Common myeloid progenitor, CD34-positive (primary cell): ENCODE data around the gene PKLR.

ENCODE experiments used
- CTCF ChIA-PET: fragments of 350-600 bp; sonication (Branson Sonifier 250); formaldehyde crosslinking; loops from one replicate; lab custom pipeline; 2021; ENCODE audit warnings: antibody characterized with exemption; lab: Charles Lee
- POLR2A ChIA-PET: fragments of 350-600 bp; sonication (Branson Sonifier 250); formaldehyde crosslinking; loops from one replicate; lab custom pipeline; 2021; ENCODE audit warnings: antibody characterized with exemption; lab: Charles Lee
- DNase-seq, 3 donors: peaks; one replicate each; pipeline versions ENCODE4 v3.0.0 to v3.0.0-alpha.2; 2013
- H3K27ac ChIP-seq, 2 experiments: 1 replicate in 1 of 2; 2 replicates in 1 of 2; pipeline ENCODE4 v1.7.0; 2013; ENCODE audit warnings: inconsistent platforms in 2 of 2, low read length in 2 of 2, mild to moderate bottlenecking in 2 of 2, low read depth in 1 of 2, moderate library complexity in 1 of 2; ENCODE audit not compliant: severe bottlenecking in 2 of 2, insufficient read depth in 1 of 2, poor library complexity in 1 of 2
- H3K27me3 ChIP-seq, 5 experiments: replicated peaks in 2 of 5; 1 replicate in 3 of 5; 2 replicates in 2 of 5; pipeline versions ENCODE4 v1.6.1 to v1.7.0; 2013; ENCODE audit warnings: low read length in 4 of 5, mild to moderate bottlenecking in 2 of 5, moderate library complexity in 2 of 5, inconsistent platforms in 1 of 5; ENCODE audit not compliant: insufficient read depth in 5 of 5, control insufficient read depth in 4 of 5
- H3K36me3 ChIP-seq, 4 experiments: 1 replicate in 2 of 4; 2 replicates in 2 of 4; pipeline versions ENCODE4 v1.6.1 to v1.7.0; 2013; ENCODE audit warnings: low read length in 3 of 4, control low read depth in 1 of 4, mild to moderate bottlenecking in 1 of 4; ENCODE audit not compliant: control insufficient read depth in 4 of 4, insufficient read depth in 4 of 4
- H3K4me1 ChIP-seq, 4 experiments: 1 replicate in 3 of 4; 2 replicates in 1 of 4; pipeline versions ENCODE4 v1.6.1 to v1.7.1; 2013; ENCODE audit warnings: low read length in 3 of 4, mild to moderate bottlenecking in 3 of 4, control low read depth in 1 of 4, inconsistent platforms in 1 of 4, moderate library complexity in 1 of 4; ENCODE audit not compliant: control insufficient read depth in 4 of 4, insufficient read depth in 4 of 4; ENCODE audit errors: control extremely low read depth in 1 of 4
- H3K4me3 ChIP-seq, 7 experiments: 1 replicate in 4 of 7; 2 replicates in 3 of 7; pipeline versions ENCODE4 v1.5.1 to v1.7.0; 2013; ENCODE audit warnings: mild to moderate bottlenecking in 7 of 7, low read length in 6 of 7, moderate library complexity in 6 of 7, inconsistent platforms in 2 of 7, low read depth in 2 of 7, control low read depth in 1 of 7; ENCODE audit not compliant: insufficient read depth in 4 of 7, control insufficient read depth in 1 of 7; ENCODE audit errors: extremely low read depth in 1 of 7
- H3K9me3 ChIP-seq, 5 experiments: 1 replicate in 4 of 5; 2 replicates in 1 of 5; pipeline versions ENCODE4 v1.6.1 to v1.7.1; 2013; ENCODE audit warnings: low read length in 4 of 5, mild to moderate bottlenecking in 2 of 5, inconsistent platforms in 1 of 5, low read depth in 1 of 5, moderate library complexity in 1 of 5; ENCODE audit not compliant: control insufficient read depth in 4 of 5, insufficient read depth in 2 of 5; ENCODE audit errors: control extremely low read depth in 1 of 5
- WGBS: methylation state at CpG from one replicate; pipeline ENCODE4 v1.1.5; 2013; ENCODE audit not compliant: insufficient coverage; 5-methylcytosine and 5-hydroxymethylcytosine counted together

PKLR gene

DNA sequence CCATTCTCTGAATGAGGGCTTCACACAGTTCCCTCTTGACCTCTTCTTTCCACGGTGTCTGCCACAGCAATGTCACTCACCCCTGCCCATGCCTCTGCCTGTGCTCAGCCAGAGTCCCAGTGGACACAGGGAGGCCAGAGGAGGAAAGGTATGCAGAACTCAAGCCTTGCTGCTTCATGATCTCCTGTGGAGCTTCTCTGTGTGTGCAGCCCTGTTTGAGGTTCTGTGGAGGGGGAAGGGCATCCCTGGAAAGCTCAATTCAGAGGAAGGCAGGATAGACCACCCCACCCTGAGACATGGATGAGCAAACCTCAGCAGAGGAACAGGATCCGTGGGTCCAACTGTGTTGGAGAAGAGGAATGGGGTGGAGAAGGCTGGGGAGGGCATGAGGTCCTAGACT is 22.0 kb downstream of the PKLR start:
- Histone ChIP-seq H3K4me3 (no peak overlapping the region), H3K36me3 (peaks cover 0 to 2% (median 0%) of the 10 kb centered on the region in 4 experiments), H3K27ac (no peak overlapping the region), H3K9me3 (no peaks in the 10 kb centered on the region), H3K4me1 (peaks cover 5 to 20% (median 18%) of the 10 kb centered on the region in 4 experiments), H3K27me3 (no peaks in the 10 kb centered on the region)
- POLR2A ChIA-PET = interaction anchor here (0.9 kb wide), 1 partner anchor 45 kb away, joined by 4 read pairs; no protein-coding TSS in a partner anchor
- CTCF ChIA-PET = interaction anchor here (1.1 to 4.2 kb wide), 5 partner anchors 26 to 43 kb away, joined by 3 to 21 read pairs (median 15); partner anchors contain the start of genes FDPS and RUSC1
- WGBS = 92% methylated on average over 2 of the region's 2 CpGs
- DNase-seq = no peak

DNA sequence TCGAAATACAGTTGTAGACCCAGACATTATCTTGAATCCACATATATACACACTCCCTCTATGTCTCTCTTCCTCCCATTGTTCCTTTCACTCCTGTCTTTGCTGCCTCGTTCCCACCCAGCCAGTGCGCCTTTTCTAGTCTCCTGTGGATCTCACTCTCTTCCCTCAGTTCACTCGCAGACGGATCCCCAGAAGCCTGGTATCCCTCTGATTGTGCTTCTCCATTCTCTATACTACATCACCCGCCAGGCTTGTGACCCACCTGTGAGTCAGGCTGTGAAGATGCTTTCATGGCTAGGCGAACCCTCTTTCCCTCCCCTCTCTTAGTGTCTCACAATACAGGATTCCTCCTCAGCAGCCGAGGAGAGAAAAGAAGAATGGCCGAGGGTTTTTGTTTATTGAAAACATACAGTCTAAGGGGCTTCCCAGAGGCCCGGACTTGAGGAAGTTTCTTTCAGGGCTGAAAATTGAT is 22.5 kb downstream of the PKLR start:
- H3K4me3 ChIP-seq = peak overlapping the region in 3 of 7 experiments; percentile 78 to 85 (median 79)
- no peaks in the 10 kb centered on the region for H3K36me3 ChIP-seq
- no peaks in the 10 kb centered on the region for H3K27me3 ChIP-seq
- no peaks in the 10 kb centered on the region for H3K9me3 ChIP-seq
- CTCF ChIA-PET = interaction anchor here (0.9 to 4.2 kb wide), 7 partner anchors 13 to 44 kb away, joined by 3 to 21 read pairs (median 7); partner anchors contain the start of genes FDPS and RUSC1
- 78% methylated on average over 6 of the region's 10 CpGs for WGBS
- POLR2A ChIA-PET = interaction anchor here (1.4 kb wide), 1 partner anchor 27 kb away, joined by 5 read pairs; no protein-coding TSS in a partner anchor
- DNase-seq = no peak
- peaks cover 7 to 23% (median 20%) of the 10 kb centered on the region in 4 experiments for H3K4me1 ChIP-seq
- no peak overlapping the region for H3K27ac ChIP-seq

DNA sequence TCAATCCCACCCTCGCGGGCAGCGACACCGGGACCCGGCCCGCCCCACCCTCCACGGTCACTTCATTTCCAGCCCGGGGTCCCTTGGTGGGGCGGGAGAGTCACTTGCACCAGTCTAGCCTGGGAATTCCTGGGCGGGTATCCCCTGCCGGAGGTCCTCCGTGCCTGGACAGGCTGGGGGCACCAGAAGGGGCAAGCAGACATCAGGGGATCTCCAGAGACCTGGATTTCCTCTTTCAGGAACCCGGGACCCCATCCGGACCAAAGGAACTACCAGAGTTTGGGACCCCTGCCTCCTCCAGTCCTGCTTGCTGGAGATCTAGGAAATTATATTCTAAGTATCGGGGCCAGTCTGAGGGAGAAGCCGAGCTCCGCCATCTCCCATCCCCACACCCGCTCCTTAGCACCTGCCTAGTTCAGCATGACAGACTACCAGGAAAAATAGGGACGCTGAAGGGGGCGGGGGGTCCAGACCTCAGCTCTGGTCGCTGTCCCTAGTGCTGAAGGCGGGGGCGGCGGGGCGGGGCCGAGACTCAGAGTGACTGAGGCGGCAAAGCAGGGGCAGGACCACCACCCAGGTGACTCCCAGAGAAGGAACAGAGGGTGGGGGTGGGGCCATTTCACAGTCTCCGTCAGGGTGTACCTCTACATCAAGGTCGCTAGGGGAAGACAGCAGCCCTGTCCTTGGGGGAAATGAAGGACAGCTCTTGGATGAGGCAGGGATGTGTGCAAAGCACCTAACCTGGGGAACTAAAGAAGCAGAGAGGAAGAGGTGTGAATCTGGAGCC is 23.1 kb downstream of the PKLR start:
- Histone ChIP-seq H3K4me3 (peak overlapping the region; percentile 34 to 85 (median 78)), H3K36me3 (no peaks in the 10 kb centered on the region), H3K9me3 (no peaks in the 10 kb centered on the region), H3K27ac (no peak overlapping the region), H3K27me3 (no peaks in the 10 kb centered on the region), H3K4me1 (peaks cover 7 to 26% (median 23%) of the 10 kb centered on the region in 4 experiments)
- under 1% methylated on average over 22 of the region's 29 CpGs for WGBS
- peak; percentile 66 to 87 (median 84) for DNase-seq
- ChIA-PET CTCF (interaction anchor here (0.9 to 4.2 kb wide), 7 partner anchors 14 to 44 kb away, joined by 3 to 21 read pairs (median 7); partner anchors contain the start of genes FDPS and RUSC1), POLR2A (interaction anchor here (1.4 kb wide), 1 partner anchor 27 kb away, joined by 5 read pairs; no protein-coding TSS in a partner anchor)

DNA sequence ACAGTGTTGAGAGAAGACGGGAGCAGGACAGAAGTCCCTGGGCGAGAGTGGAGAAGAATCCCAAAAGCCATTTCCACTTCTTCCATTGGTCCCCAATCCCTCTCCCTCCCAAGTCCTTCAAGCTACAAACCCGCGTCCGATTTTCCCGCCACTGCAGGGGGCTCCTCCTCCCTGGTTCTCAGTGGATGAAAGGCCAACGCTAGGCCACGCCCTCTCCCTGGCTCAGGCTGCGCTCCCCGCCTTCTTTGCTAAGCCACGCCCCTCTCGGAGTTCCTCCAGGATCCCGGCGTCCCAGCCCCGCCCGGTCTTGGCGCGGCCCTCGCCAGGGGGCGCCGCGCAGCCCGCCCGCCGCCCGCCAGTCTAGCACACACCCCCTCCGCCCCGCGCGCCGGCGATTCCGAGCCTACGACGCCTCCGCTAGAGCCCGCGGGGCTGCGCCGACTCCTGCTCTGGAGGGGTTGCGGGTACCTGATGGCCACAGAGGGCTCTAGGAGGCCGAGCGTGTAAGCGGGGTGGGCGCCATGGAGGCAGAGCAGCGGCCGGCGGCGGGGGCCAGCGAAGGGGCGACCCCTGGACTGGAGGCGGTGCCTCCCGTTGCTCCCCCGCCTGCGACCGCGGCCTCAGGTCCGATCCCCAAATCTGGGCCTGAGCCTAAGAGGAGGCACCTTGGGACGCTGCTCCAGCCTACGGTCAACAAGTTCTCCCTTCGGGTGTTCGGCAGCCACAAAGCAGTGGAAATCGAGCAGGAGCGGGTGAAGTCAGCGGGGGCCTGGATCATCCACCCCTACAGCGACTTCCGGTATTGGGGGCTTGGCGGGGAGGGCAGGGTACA is 24.0 kb downstream of the PKLR start, which contains the start of gene HCN3:
Gene HCN3, plus strand, starts transcription at position 394 of the 832 bp plus-strand sequence. Its CDS starts 128 bp downstream, at position 522.
- Histone ChIP-seq H3K36me3 (no peaks in the 10 kb centered on the region), H3K27ac (no peak within 1 kb of the TSS), H3K4me1 (peaks cover 11 to 32% (median 28%) of the 10 kb centered on the region in 4 experiments), H3K4me3 (peak within 1 kb of the TSS; percentile 34 to 85 (median 78)), H3K27me3 (no peaks in the 10 kb centered on the region), H3K9me3 (no peaks in the 10 kb centered on the region)
- DNase-seq = peak; percentile 93 to 95 (median 93)
- ChIA-PET CTCF (interaction anchor here (0.6 to 4.2 kb wide), 11 partner anchors 8 to 103 kb away, joined by 3 to 21 read pairs (median 8); partner anchors contain the start of genes FDPS and RUSC1), POLR2A (interaction anchor here (1.4 kb wide), 1 partner anchor 28 kb away, joined by 5 read pairs; no protein-coding TSS in a partner anchor)
- 1% methylated on average over 42 of the region's 68 CpGs for WGBS

DNA sequence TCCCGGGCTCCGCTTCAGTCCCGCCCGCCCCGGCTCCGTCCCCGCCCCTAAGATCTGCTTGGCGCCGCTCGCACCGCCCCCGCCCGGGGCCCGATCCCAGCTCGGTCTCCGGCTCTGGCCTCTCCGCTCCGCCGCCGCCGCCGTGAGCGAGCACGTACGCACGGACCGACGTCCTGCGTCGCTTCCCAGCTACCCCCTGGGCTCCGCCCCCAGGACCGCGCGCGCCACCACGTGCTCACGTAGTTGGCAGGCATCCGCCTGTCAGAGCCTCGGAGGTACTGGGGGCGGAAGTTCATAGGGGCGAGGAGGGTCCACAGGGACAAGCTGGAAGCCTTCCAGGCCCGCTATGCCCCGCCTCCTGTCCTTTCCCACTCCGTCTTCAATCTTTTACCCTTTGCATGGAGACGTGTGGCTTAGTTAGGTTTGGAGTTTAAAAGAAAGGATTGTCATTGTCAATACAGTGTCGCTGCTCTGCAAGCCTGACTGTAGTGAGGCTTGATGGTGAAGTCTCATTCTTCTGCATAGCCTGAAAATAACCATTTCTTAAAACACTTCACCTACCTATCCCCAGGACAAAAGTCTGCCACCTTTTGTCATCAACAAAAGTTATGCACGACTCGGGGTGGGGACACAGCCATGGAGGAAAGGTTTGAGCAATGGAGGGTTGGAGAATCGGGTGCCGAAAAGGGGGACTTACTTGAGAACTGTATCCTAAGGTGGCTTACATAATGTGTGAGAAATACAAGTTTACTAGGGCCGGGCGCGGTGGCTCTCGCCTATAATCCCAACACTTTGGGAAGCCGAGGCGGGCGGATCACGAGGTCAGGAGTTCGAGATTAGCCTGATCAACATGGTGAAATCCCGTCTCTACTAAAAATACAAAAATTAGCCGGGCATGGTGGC is 27.6 kb downstream of the PKLR start, which contains the start of gene CLK2:
Gene CLK2, minus strand, starts transcription at position 162 of the 903 bp plus-strand sequence. CDS start 2,527 bp downstream, outside the sequence.
- Histone ChIP-seq H3K9me3 (no peaks in the 10 kb centered on the region), H3K27ac (peak within 1 kb of the TSS; percentile 46 to 80), H3K36me3 (peaks cover 8 to 23% (median 18%) of the 10 kb centered on the region in 4 experiments), H3K27me3 (no peaks in the 10 kb centered on the region), H3K4me1 (peaks cover 11 to 38% (median 29%) of the 10 kb centered on the region in 4 experiments), H3K4me3 (peak within 1 kb of the TSS; percentile 79 to 95 (median 83))
- POLR2A ChIA-PET = interaction anchor here (0.8 to 1.3 kb wide), 4 partner anchors 11 to 49 kb away, joined by 3 to 5 read pairs (median 4); partner anchors contain the start of genes FDPS and SCAMP3
- CTCF ChIA-PET = interaction anchor here (0.7 to 5.7 kb wide), 6 partner anchors 10 to 50 kb away, joined by 3 to 36 read pairs (median 4); no protein-coding TSS in a partner anchor
- WGBS = 8% methylated on average over 18 of the region's 61 CpGs
- DNase-seq = peak; percentile 93 to 95 (median 94)
